Measurements from ENCODE around the gene KRTAP25-1.

The KRTAP25-1 gene

GRCh38 chr21:30289215-30289614, at the start of gene KRTAP25-1:
KRTAP25-1 (minus strand) TSS chr21:30289514; CDS start chr21:30289490, 24 bp downstream.
- DNase-seq, result no peak

- no peak for DNase-seq
Observed at GRCh38 chr21:30338717-30339116, 49.4 kb upstream of the KRTAP25-1 start.

- DNase-seq, result no peak
Observed at GRCh38 chr21:30337772-30338171, 48.5 kb upstream of the KRTAP25-1 start.

GRCh38 chr21:30337276-30337744, 48.0 kb upstream of the KRTAP25-1 start, which contains the start of gene KRTAP27-1:
KRTAP27-1 (minus strand) TSS chr21:30337694; CDS start chr21:30337668, 26 bp downstream.
- DNase-seq, result no peak

GRCh38 chr21:30336596-30336995, 47.3 kb upstream of the KRTAP25-1 start:
- DNase-seq, result no peak

- no peak for DNase-seq
Observed at GRCh38 chr21:30333736-30334135, 44.4 kb upstream of the KRTAP25-1 start.

- DNase-seq, result no peak
Observed at GRCh38 chr21:30332681-30333080, 43.4 kb upstream of the KRTAP25-1 start.

GRCh38 chr21:30329203-30329875, 40.0 kb upstream of the KRTAP25-1 start:
- no peak for DNase-seq

- no peak for DNase-seq
Observed at GRCh38 chr21:30326390-30326789, 37.1 kb upstream of the KRTAP25-1 start.

- no peak for DNase-seq
Observed at GRCh38 chr21:30320215-30320614, 30.9 kb upstream of the KRTAP25-1 start, which contains the start of gene KRTAP26-1. KRTAP26-1 (minus strand) TSS chr21:30320315; CDS start chr21:30320035, 280 bp downstream.

GRCh38 chr21:30315701-30316100, 26.4 kb upstream of the KRTAP25-1 start:
- DNase-seq, result no peak

GRCh38 chr21:30306884-30307283, 17.6 kb upstream of the KRTAP25-1 start:
- peak; percentile 25 to 29 for DNase-seq

- DNase-seq, result no peak
Observed at GRCh38 chr21:30305136-30305535, 15.8 kb upstream of the KRTAP25-1 start.

GRCh38 chr21:30282850-30283249, 6.5 kb downstream of the KRTAP25-1 start, which contains the start of gene KRTAP24-1:
KRTAP24-1 (minus strand) TSS chr21:30282950; CDS start chr21:30282932, 18 bp downstream.
- DNase-seq, result no peak

- DNase-seq, result no peak
Observed at GRCh38 chr21:30271611-30272010, 17.7 kb downstream of the KRTAP25-1 start.

- no peak for DNase-seq
Observed at GRCh38 chr21:30271156-30271555, 18.2 kb downstream of the KRTAP25-1 start.

- no peak for DNase-seq
Observed at GRCh38 chr21:30269803-30270530, 19.3 kb downstream of the KRTAP25-1 start.

- DNase-seq, result no peak
Observed at GRCh38 chr21:30268608-30269197, 20.6 kb downstream of the KRTAP25-1 start.

GRCh38 chr21:30257773-30258172, 31.5 kb downstream of the KRTAP25-1 start:
- peak in 1 of 2 experiments; percentile 6 for DNase-seq

- DNase-seq, result no peak
Observed at GRCh38 chr21:30256100-30256499, 33.2 kb downstream of the KRTAP25-1 start.

- no peak for DNase-seq
Observed at GRCh38 chr21:30255679-30256078, 33.6 kb downstream of the KRTAP25-1 start.

GRCh38 chr21:30251781-30252180, 37.5 kb downstream of the KRTAP25-1 start:
- no peak for DNase-seq

- no peak for DNase-seq
Observed at GRCh38 chr21:30249936-30250335, 39.4 kb downstream of the KRTAP25-1 start.

All from NCI-H2081 (cell line).